OCI-LY7 (cell line): Measurements from ENCODE around the gene SLC2A6.

ENCODE experiments used
- EZH2phosphoT487 ChIP-seq: fragments of 200-600 bp; sonication (generic); IDR thresholded peaks from 2 replicates; pipeline ENCODE4 v1.6.1; 2018; ENCODE audit warnings: low read depth, borderline replicate concordance, mild to moderate bottlenecking, mixed run types, antibody characterized with exemption, low read length, moderate library complexity, mixed read lengths
- TF ChIP-seq, protein P1 (sequence below): fragments of 200-600 bp; sonication (generic); conservative IDR thresholded peaks from 2 replicates; pipeline ENCODE4 v1.5.1; 2014; ENCODE audit warnings: mild to moderate bottlenecking, antibody characterized with exemption, low read length, moderate library complexity, mixed read lengths

- TF ChIP-seq, protein P1, sequence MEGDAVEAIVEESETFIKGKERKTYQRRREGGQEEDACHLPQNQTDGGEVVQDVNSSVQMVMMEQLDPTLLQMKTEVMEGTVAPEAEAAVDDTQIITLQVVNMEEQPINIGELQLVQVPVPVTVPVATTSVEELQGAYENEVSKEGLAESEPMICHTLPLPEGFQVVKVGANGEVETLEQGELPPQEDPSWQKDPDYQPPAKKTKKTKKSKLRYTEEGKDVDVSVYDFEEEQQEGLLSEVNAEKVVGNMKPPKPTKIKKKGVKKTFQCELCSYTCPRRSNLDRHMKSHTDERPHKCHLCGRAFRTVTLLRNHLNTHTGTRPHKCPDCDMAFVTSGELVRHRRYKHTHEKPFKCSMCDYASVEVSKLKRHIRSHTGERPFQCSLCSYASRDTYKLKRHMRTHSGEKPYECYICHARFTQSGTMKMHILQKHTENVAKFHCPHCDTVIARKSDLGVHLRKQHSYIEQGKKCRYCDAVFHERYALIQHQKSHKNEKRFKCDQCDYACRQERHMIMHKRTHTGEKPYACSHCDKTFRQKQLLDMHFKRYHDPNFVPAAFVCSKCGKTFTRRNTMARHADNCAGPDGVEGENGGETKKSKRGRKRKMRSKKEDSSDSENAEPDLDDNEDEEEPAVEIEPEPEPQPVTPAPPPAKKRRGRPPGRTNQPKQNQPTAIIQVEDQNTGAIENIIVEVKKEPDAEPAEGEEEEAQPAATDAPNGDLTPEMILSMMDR = no peak
- TF ChIP-seq EZH2phosphoT487 = no peak
Measured at GRCh38 chr9:133499892-133500270, 21.0 kb upstream of the SLC2A6 start.
